Activated CD4-positive, alpha-beta T cell treated with anti-CD3 and anti-CD28 coated beads for 1 hour (primary cell): ENCODE results near the gene DPP6.

Source experiments
- DNase-seq: peaks from one replicate; pipeline ENCODE4 v3.0.0-alpha.2; 2020

The DPP6 gene

GRCh38 chr7:154852205-154852604 is 800.0 kb downstream of the DPP6 start:
- no peak for DNase-seq

- DNase-seq, result no peak
Observed at GRCh38 chr7:154853063-154853726, 801.0 kb downstream of the DPP6 start.

GRCh38 chr7:154853727-154854095 is 801.5 kb downstream of the DPP6 start:
- DNase-seq, result no peak

GRCh38 chr7:154854836-154855235 is 802.6 kb downstream of the DPP6 start:
- DNase-seq, result no peak

- no peak for DNase-seq
Observed at GRCh38 chr7:154855366-154855765, 803.2 kb downstream of the DPP6 start.

GRCh38 chr7:154856733-154857132 is 804.5 kb downstream of the DPP6 start:
- no peak for DNase-seq

GRCh38 chr7:154857240-154857639 is 805.0 kb downstream of the DPP6 start:
- DNase-seq, result no peak

GRCh38 chr7:154857728-154858681 is 805.8 kb downstream of the DPP6 start:
- DNase-seq, result no peak

- no peak for DNase-seq
Observed at GRCh38 chr7:154858836-154859537, 806.8 kb downstream of the DPP6 start.

GRCh38 chr7:154859747-154860620 is 807.8 kb downstream of the DPP6 start:
- DNase-seq, result no peak

GRCh38 chr7:154860621-154861375 is 808.6 kb downstream of the DPP6 start:
- no peak for DNase-seq

- no peak for DNase-seq
Observed at GRCh38 chr7:154861589-154861988, 809.4 kb downstream of the DPP6 start.

GRCh38 chr7:154862153-154862791 is 810.1 kb downstream of the DPP6 start:
- DNase-seq, result no peak

- no peak for DNase-seq
Observed at GRCh38 chr7:154863766-154864522, 811.7 kb downstream of the DPP6 start.

- no peak for DNase-seq
Observed at GRCh38 chr7:154864523-154864891, 812.3 kb downstream of the DPP6 start.

GRCh38 chr7:154865984-154866685 is 813.9 kb downstream of the DPP6 start:
- no peak for DNase-seq

GRCh38 chr7:154867068-154867467 is 814.9 kb downstream of the DPP6 start:
- no peak for DNase-seq

GRCh38 chr7:154868921-154869320 is 816.7 kb downstream of the DPP6 start:
- DNase-seq, result no peak

- DNase-seq, result no peak
Observed at GRCh38 chr7:154869436-154869835, 817.2 kb downstream of the DPP6 start.

- DNase-seq, result no peak
Observed at GRCh38 chr7:154871507-154871906, 819.3 kb downstream of the DPP6 start.
